Neural cell (in vitro differentiated cells): Measurements from ENCODE around the gene LRMDA. TPM values are rescaled to one million over a fixed set of nuclear protein-coding genes. Genes with fewer than 3 reads are reported as not detected.

ENCODE experiments used
- H2AFZ ChIP-seq: fragments of 200-600, 300-800 bp; sonication (generic), shearing (Covaris generic); 2 replicates; pipeline ENCODE4 v1.6.0; 2014; ENCODE audit warnings: low read depth, mild to moderate bottlenecking, antibody characterized with exemption, low read length, moderate library complexity
- H3F3A ChIP-seq: fragments of 200-600 bp; shearing (Covaris generic); 2 replicates; pipeline ENCODE4 v1.6.1; 2016; ENCODE audit warnings: mild to moderate bottlenecking, moderate library complexity, mixed read lengths, antibody characterized with exemption, low read length; ENCODE audit not compliant: insufficient read depth, poor library complexity, severe bottlenecking
- H3K27ac ChIP-seq: fragments of 200-600, 300-800 bp; sonication (generic), shearing (Covaris generic); 2 replicates; pipeline ENCODE4 v1.5.1; 2014; ENCODE audit warnings: mild to moderate bottlenecking, low read length, moderate library complexity
- H3K27me3 ChIP-seq: fragments of 300-800, 200-600 bp; sonication (generic), shearing (Covaris generic); 2 replicates; pipeline ENCODE4 v1.6.0; 2014; ENCODE audit warnings: mild to moderate bottlenecking, low read depth, low read length, moderate library complexity; ENCODE audit not compliant: insufficient read depth
- H3K36me3 ChIP-seq: fragments of 300-800, 200-600 bp; sonication (generic), shearing (Covaris generic); 2 replicates; pipeline ENCODE4 v1.5.1; 2014; ENCODE audit warnings: mild to moderate bottlenecking, antibody characterized with exemption, low read length, moderate library complexity; ENCODE audit not compliant: insufficient read depth
- H3K4me2 ChIP-seq: fragments of 300-800, 200-600 bp; sonication (generic), shearing (Covaris generic); 2 replicates; pipeline ENCODE4 v1.6.0; 2014; ENCODE audit warnings: mild to moderate bottlenecking, low read length
- H3K4me3 ChIP-seq: fragments of 300-800, 200-600 bp; sonication (generic), shearing (Covaris generic); 2 replicates; pipeline ENCODE4 v1.5.1; 2014; ENCODE audit warnings: mild to moderate bottlenecking, low read length, moderate library complexity
- H3K79me2 ChIP-seq: fragments of 200-600 bp; shearing (Covaris generic); replicated peaks from 2 replicates; pipeline ENCODE4 v1.6.0; 2014; ENCODE audit warnings: mild to moderate bottlenecking, low read length, moderate library complexity; ENCODE audit not compliant: insufficient read depth
- H3K9ac ChIP-seq: fragments of 300-800, 200-600 bp; sonication (generic), shearing (Covaris generic); 2 replicates; pipeline ENCODE4 v1.6.1; 2016; ENCODE audit warnings: mild to moderate bottlenecking, low read length, mixed read lengths
- H3K9me2 ChIP-seq: fragments of 200-600 bp; shearing (Covaris generic); 2 replicates; pipeline ENCODE4 v1.6.1; 2016; ENCODE audit warnings: mild to moderate bottlenecking, low read length, mixed read lengths; ENCODE audit not compliant: insufficient read depth
- H3K9me3 ChIP-seq: fragments of 200-600, 300-800 bp; sonication (generic), shearing (Covaris generic); 2 replicates; pipeline ENCODE4 v1.6.1; 2016; ENCODE audit warnings: mild to moderate bottlenecking, mixed run types, low read length, moderate library complexity, mixed read lengths
- H4K20me1 ChIP-seq: fragments of 200-600 bp; shearing (Covaris generic); 2 replicates; pipeline ENCODE4 v1.6.1; 2016; ENCODE audit warnings: mild to moderate bottlenecking, mixed run types; ENCODE audit not compliant: insufficient read depth
- CTCF ChIP-seq: fragments of 450-650 bp; IDR thresholded peaks from 2 replicates; pipeline ENCODE4 v1.5.1; 2014; ENCODE audit warnings: antibody characterized with exemption, mild to moderate bottlenecking, moderate library complexity; ENCODE audit not compliant: poor library complexity, severe bottlenecking
- EP300 ChIP-seq: fragments of 450-650 bp; conservative IDR thresholded peaks from 2 replicates; pipeline ENCODE4 v1.6.1; 2014; ENCODE audit warnings: antibody characterized with exemption, mild to moderate bottlenecking, moderate library complexity; ENCODE audit not compliant: poor library complexity, severe bottlenecking
- EZH2 ChIP-seq: fragments of 200-600, 300-800 bp; shearing (Covaris generic), sonication (generic); IDR thresholded peaks from 2 replicates; pipeline ENCODE4 v1.6.1; 2014; ENCODE audit warnings: antibody characterized with exemption, low read length, borderline replicate concordance, mild to moderate bottlenecking; ENCODE audit not compliant: insufficient read depth, poor library complexity, severe bottlenecking
- MXI1 ChIP-seq: fragments of 450-650 bp; conservative IDR thresholded peaks from 2 replicates; pipeline ENCODE4 v1.6.1; 2014; ENCODE audit warnings: antibody characterized with exemption, mild to moderate bottlenecking; ENCODE audit not compliant: poor library complexity, severe bottlenecking
- POLR2AphosphoS5 ChIP-seq: IDR thresholded peaks from 2 replicates; pipeline ENCODE4 v1.6.1; 2012
- RAD21 ChIP-seq: fragments of 450-650 bp; conservative IDR thresholded peaks from 2 replicates; pipeline ENCODE4 v1.6.1; 2014; ENCODE audit warnings: antibody characterized with exemption, mild to moderate bottlenecking, moderate library complexity
- REST ChIP-seq: IDR thresholded peaks from 2 replicates; pipeline ENCODE4 v1.6.1; 2012; ENCODE audit warnings: borderline replicate concordance
- SMC3 ChIP-seq: fragments of 450-650 bp; conservative IDR thresholded peaks from 2 replicates; pipeline ENCODE4 v1.6.1; 2014; ENCODE audit warnings: antibody characterized with exemption, mild to moderate bottlenecking, moderate library complexity; ENCODE audit not compliant: poor library complexity
- TAF1 ChIP-seq: IDR thresholded peaks from 2 replicates; pipeline ENCODE4 v1.6.1; 2012; ENCODE audit warnings: low read depth
- polyA plus RNA-seq: library from polyadenylated mRNA; depleted of rRNA; stranded (reverse); fragments of >200 nt; gene quantifications from 2 replicates; pipeline ENCODE4 v1.2.3, GENCODE V29; 2014

LRMDA gene
- polyA plus RNA-seq, 1 donor from 2014 or later: 5.6 TPM

- no peak overlapping the region for H3K4me3 ChIP-seq
- H3K36me3 ChIP-seq: no peaks in the 10 kb centered on the region
- no peaks in the 10 kb centered on the region for H3K79me2 ChIP-seq
- no peaks in the 10 kb centered on the region for H3K27me3 ChIP-seq
- H3F3A ChIP-seq: no peaks in the 10 kb centered on the region
- H3K9me2 ChIP-seq: no peaks in the 10 kb centered on the region
- TF ChIP-seq SMC3 (no peak), EZH2 (no peak)
- H3K4me2 ChIP-seq: no peak overlapping the region
- no peak overlapping the region for H2AFZ ChIP-seq
- no peaks in the 10 kb centered on the region for H3K9me3 ChIP-seq
- no peak overlapping the region for H3K9ac ChIP-seq
- no peak overlapping the region for H3K27ac ChIP-seq
- H4K20me1 ChIP-seq: no peaks in the 10 kb centered on the region
Observed at GRCh38 chr10:76411729-76412435, 980.5 kb downstream of the LRMDA start.

GRCh38 chr10:76415554-76415953, 984.1 kb downstream of the LRMDA start:
- Histone ChIP-seq H4K20me1 (no peaks in the 10 kb centered on the region), H3K9me2 (no peaks in the 10 kb centered on the region), H3F3A (no peaks in the 10 kb centered on the region), H3K79me2 (no peaks in the 10 kb centered on the region), H3K36me3 (no peaks in the 10 kb centered on the region), H3K9me3 (no peaks in the 10 kb centered on the region), H3K4me2 (no peak overlapping the region), H3K27ac (no peak overlapping the region), H2AFZ (no peak overlapping the region), H3K27me3 (no peaks in the 10 kb centered on the region), H3K4me3 (no peak overlapping the region), H3K9ac (no peak overlapping the region)
- no peak for TF ChIP-seq EZH2
- no peak for TF ChIP-seq REST
- no peak for TF ChIP-seq CTCF
- TF ChIP-seq SMC3: no peak
- no peak for TF ChIP-seq POLR2AphosphoS5
- no peak for TF ChIP-seq RAD21
- TF ChIP-seq EP300: no peak
- no peak for TF ChIP-seq TAF1
- no peak for TF ChIP-seq MXI1
